SK-N-DZ (cell line): ENCODE results near the gene NRN1L.
"Not testable (repeated sequence)": the region's sequence is repeated elsewhere in the genome, so short reads cannot be mapped to it uniquely, and the experiment has no call there.

Experiments used
- DNase-seq: peaks from one replicate; pipeline ENCODE4 v3.0.0-alpha.2; 2015; ENCODE audit warnings: low spot score

NRN1L gene

GRCh38 chr16:67882374-67883145 lies 2.1 kb upstream of the NRN1L start:
- no peak for DNase-seq

- no peak for DNase-seq
Observed at GRCh38 chr16:67883146-67883871, 1.4 kb upstream of the NRN1L start.

GRCh38 chr16:67883872-67884261 lies 818 bp upstream of the NRN1L start:
- DNase-seq: peak; percentile 38

- DNase-seq: no peak
Observed at GRCh38 chr16:67885545-67885944, 860 bp downstream of the NRN1L start.

GRCh38 chr16:67885976-67886375 lies 1.3 kb downstream of the NRN1L start:
- DNase-seq: no peak

GRCh38 chr16:67886387-67886786 lies 1.7 kb downstream of the NRN1L start:
- no peak for DNase-seq

GRCh38 chr16:67888331-67888730 lies 3.6 kb downstream of the NRN1L start:
- no peak for DNase-seq

- DNase-seq: no peak
Observed at GRCh38 chr16:67892375-67892774, 7.7 kb downstream of the NRN1L start.

GRCh38 chr16:67892899-67893742 lies 8.4 kb downstream of the NRN1L start, which contains the start of gene PSKH1:
Gene PSKH1 (plus strand): TSS chr16:67893254. CDS start chr16:67908750, 15,496 bp downstream.
- DNase-seq: peak; percentile 93

GRCh38 chr16:67893743-67894399 lies 9.2 kb downstream of the NRN1L start:
- DNase-seq: no peak

- DNase-seq: no peak
Observed at GRCh38 chr16:67897231-67897630, 12.5 kb downstream of the NRN1L start.

GRCh38 chr16:67901734-67902133 lies 17.0 kb downstream of the NRN1L start:
- no peak for DNase-seq

GRCh38 chr16:67902831-67903230 lies 18.1 kb downstream of the NRN1L start:
- DNase-seq: no peak

- no peak for DNase-seq
Observed at GRCh38 chr16:67907397-67908180, 22.9 kb downstream of the NRN1L start.

- no peak for DNase-seq
Observed at GRCh38 chr16:67909056-67909742, 24.5 kb downstream of the NRN1L start.

- no peak for DNase-seq
Observed at GRCh38 chr16:67910158-67910557, 25.5 kb downstream of the NRN1L start.

GRCh38 chr16:67914758-67915495 lies 30.2 kb downstream of the NRN1L start:
- no peak for DNase-seq

- not testable (repeated sequence) for DNase-seq
Observed at GRCh38 chr16:67915496-67915769, 30.7 kb downstream of the NRN1L start.
